GM12878 (cell line): ENCODE data around the gene TSPAN12. TPM values are rescaled to one million over a fixed set of nuclear protein-coding genes. Genes with fewer than 3 reads are reported as not detected.

Source experiments
- ATAC-seq: fragments of 200-7000 bp; cut with Tn5 transposase; 3 replicates; pipeline ENCODE4 v1.9.1; 2020; ENCODE audit warnings: mild to moderate bottlenecking, moderate library complexity
- BruUV-seq: library from RNA; stranded (reverse); fragments of 400-500 nt; replicated peaks from 2 replicates; lab custom pipeline; 2021; lab: Mats Ljungman, UMichigan
- CTCF ChIA-PET: fragments of 300-600 bp; sonication (Branson Sonifier 250); formaldehyde crosslinking; extraction: SDS; loops from one replicate; lab custom pipeline; 2021; ENCODE audit warnings: inconsistent platforms; lab: Yijun Ruan, JAX
- POLR2A ChIA-PET: fragments of 350-600 bp; formaldehyde crosslinking; extraction: SDS; loops from one replicate; lab custom pipeline; 2021; ENCODE audit warnings: inconsistent platforms; lab: Charles Lee
- RAD21 ChIA-PET: fragments of 300-600 bp; sonication (Branson Sonifier 250); formaldehyde crosslinking; loops from one replicate; lab custom pipeline; 2023; ENCODE audit warnings: antibody characterized with exemption; ENCODE audit not compliant: unreplicated experiment; lab: Charles Lee
- SMC1A ChIA-PET: fragments of 300-600 bp; sonication (Branson Sonifier 250); formaldehyde crosslinking; loops from one replicate; lab custom pipeline; 2023; ENCODE audit not compliant: unreplicated experiment, uncharacterized antibody; lab: Charles Lee
- DNase-seq: peaks from one replicate; pipeline ENCODE4 v3.0.0-alpha.2; 2011; ENCODE audit warnings: low read depth, low spot score
- FAIRE-seq: peaks from 3 replicates; lab custom pipeline; 2011; peaks lifted over from hg19 to GRCh38; lab: Jason Lieb, UNC
- H2AFZ ChIP-seq: 2 replicates; pipeline ENCODE4 v1.6.0; 2011; ENCODE audit warnings: low read depth, low read length, control low read depth; ENCODE audit not compliant: control insufficient read depth
- H3K27ac ChIP-seq: 2 replicates; pipeline ENCODE4 v1.5.1; 2011; ENCODE audit warnings: control low read depth; ENCODE audit not compliant: control insufficient read depth, insufficient read depth
- H3K27me3 ChIP-seq, 2 experiments: replicated peaks in 1 of 2; 2 replicates each; pipeline versions ENCODE4 v1.6.0 to v1.6.1; 2011; ENCODE audit warnings: low read length in 1 of 2; ENCODE audit not compliant: control insufficient read depth in 2 of 2, insufficient read depth in 2 of 2
- H3K36me3 ChIP-seq, 2 experiments: 2 replicates each; pipeline ENCODE4 v1.5.1; 2011; ENCODE audit warnings: low read length in 1 of 2; ENCODE audit not compliant: control insufficient read depth in 2 of 2, insufficient read depth in 2 of 2
- H3K4me1 ChIP-seq: 2 replicates; pipeline ENCODE4 v1.6.1; 2011; ENCODE audit warnings: mild to moderate bottlenecking, low read length, moderate library complexity, mixed read lengths; ENCODE audit not compliant: control insufficient read depth, insufficient read depth
- H3K4me2 ChIP-seq: 2 replicates; pipeline ENCODE4 v1.6.0; 2011; ENCODE audit warnings: control low read depth; ENCODE audit not compliant: control insufficient read depth, insufficient read depth
- H3K4me3 ChIP-seq: fragments of 200-600 bp; sonication (generic); 2 replicates; pipeline ENCODE4 v1.5.1; 2016
- H3K79me2 ChIP-seq: 2 replicates; pipeline ENCODE4 v1.6.0; 2011; ENCODE audit warnings: low read length; ENCODE audit not compliant: control insufficient read depth, insufficient read depth
- H3K9ac ChIP-seq: 2 replicates; pipeline ENCODE4 v1.8.0; 2011; ENCODE audit warnings: low read length, control low read depth, mixed read lengths; ENCODE audit not compliant: control insufficient read depth, insufficient read depth
- H3K9me3 ChIP-seq: replicated peaks from 3 replicates; pipeline ENCODE4 v1.5.1; 2011; ENCODE audit warnings: mild to moderate bottlenecking, low read length; ENCODE audit not compliant: control insufficient read depth, insufficient read depth
- H4K20me1 ChIP-seq: 2 replicates; pipeline ENCODE4 v1.6.0; 2011; ENCODE audit not compliant: control insufficient read depth, insufficient read depth
- BCL3 ChIP-seq: IDR thresholded peaks from 2 replicates; pipeline ENCODE4 v1.6.1; 2011; ENCODE audit warnings: borderline replicate concordance, low read depth, mild to moderate bottlenecking, moderate library complexity, low read length; ENCODE audit not compliant: insufficient read depth, poor library complexity, severe bottlenecking
- BRCA1 ChIP-seq: IDR thresholded peaks from 2 replicates; pipeline ENCODE4 v1.6.1; 2011; ENCODE audit warnings: low read depth, low read length, improper control_type of control experiment
- CBX5 ChIP-seq: sonication (generic); IDR thresholded peaks from 2 replicates; pipeline ENCODE4 v1.6.1; 2016; ENCODE audit warnings: low read depth, moderate library complexity, mild to moderate bottlenecking, inconsistent platforms
- CREB1 ChIP-seq: IDR thresholded peaks from 2 replicates; pipeline ENCODE4 v1.6.1; 2012; ENCODE audit warnings: low read depth, mild to moderate bottlenecking, inconsistent platforms
- EP300 ChIP-seq, 2 experiments: fragments of 150-350 bp in 1 of 2; IDR thresholded peaks; 2 replicates each; pipeline ENCODE4 v1.6.1; 2011 to 2012; ENCODE audit warnings: low read depth in 2 of 2, low read length in 2 of 2, borderline replicate concordance in 1 of 2, improper control_type of control experiment in 1 of 2, inconsistent platforms in 1 of 2; ENCODE audit not compliant: control insufficient read depth in 1 of 2
- ESRRA ChIP-seq: IDR thresholded peaks from 2 replicates; pipeline ENCODE4 v1.6.1; 2012; ENCODE audit warnings: mild to moderate bottlenecking, low read length, improper control_type of control experiment
- IKZF2 ChIP-seq, 2 experiments: fragments of 450-650 bp; IDR thresholded peaks; 2 replicates each; pipeline ENCODE4 v1.6.1; 2017; ENCODE audit warnings: mild to moderate bottlenecking in 2 of 2, moderate library complexity in 2 of 2
- NFIC ChIP-seq: IDR thresholded peaks from 2 replicates; pipeline ENCODE4 v1.6.1; 2012; ENCODE audit warnings: low read depth, mild to moderate bottlenecking, inconsistent platforms, low read length, moderate library complexity
- POLR2A ChIP-seq: IDR thresholded peaks from 2 replicates; pipeline ENCODE4 v1.6.1; 2011; ENCODE audit warnings: low read depth, mild to moderate bottlenecking, low read length
- RB1 ChIP-seq: fragments of 450-650 bp; formaldehyde crosslinking; IDR thresholded peaks from 2 replicates; pipeline ENCODE4 v1.6.1; 2017; ENCODE audit warnings: mild to moderate bottlenecking, borderline replicate concordance
- SIN3A ChIP-seq: IDR thresholded peaks from 2 replicates; pipeline ENCODE4 v1.6.1; 2012; ENCODE audit warnings: low read depth, low read length, improper control_type of control experiment
- SMC3 ChIP-seq: IDR thresholded peaks from 2 replicates; pipeline ENCODE4 v1.6.1; 2011; ENCODE audit warnings: low read length, improper control_type of control experiment, borderline replicate concordance
- USF2 ChIP-seq: IDR thresholded peaks from 2 replicates; pipeline ENCODE4 v1.6.1; 2011; ENCODE audit warnings: low read depth, low read length, improper control_type of control experiment, borderline replicate concordance
- WGBS: methylation state at CpG from one replicate; pipeline ENCODE4 v1.1.6; 2016; ENCODE audit warnings: low lambda C conversion rate; ENCODE audit not compliant: insufficient replicate concordance, insufficient coverage; ENCODE audit errors: missing lambda C conversion rate; 5-methylcytosine and 5-hydroxymethylcytosine counted together
- in situ Hi-C: fragments of 300-500 bp; cut with MboI; formaldehyde crosslinking; loops from 9 replicates; pipeline ENCODE4 v1.14.3; 2018; ENCODE audit warnings: mixed read lengths
- intact Hi-C: fragments of 100-400 bp; cut with micrococcal nuclease; formaldehyde crosslinking; loops from one replicate; pipeline ENCODE4 v1.14.2; 2022; ENCODE audit not compliant: unreplicated experiment
- polyA plus RNA-seq, 11 experiments: library from polyadenylated mRNA; depleted of rRNA in 4 of 11; unstranded in 6 of 11; stranded (reverse) in 5 of 11; fragments of >200 nt; fragmentation: Nextera tagmentation in 4 of 11; fragmentation: Illumina TruSeq in 1 of 11; extraction: Ambion mirVana in 4 of 11; extraction: Trizol in 1 of 11; gene quantifications; 1 replicate in 1 of 11; 2 replicates in 10 of 11; pipeline versions ENCODE4 v1.2.1 to v1.2.3, GENCODE V29; 2011 to 2016; ENCODE audit warnings: inconsistent platforms in 2 of 11, missing spikeins in 2 of 11, low read depth in 1 of 11
- total RNA-seq, 4 experiments: library from RNA; depleted of rRNA in 3 of 4; stranded (reverse); fragments of >200 nt in 3 of 4; fragmentation: Illumina TruSeq in 1 of 4; extraction: Trizol in 1 of 4; gene quantifications; 2 replicates each; pipeline versions ENCODE4 v1.2.1 to v1.2.3, GENCODE V29; 2013 to 2021

TSPAN12 gene
- total and polyA plus RNA-seq, 10 of the 15 experiments (the other 5 are each of a cell fraction or from before 2014, with no cell fraction given), result 0.67 to 110 (median 1.3) TPM

- ATAC-seq, result no peak
- H3K27me3 ChIP-seq, result no peaks in the 10 kb centered on the region
- in situ Hi-C loops (no loop called here), intact Hi-C loops (no loop called here)
- H3K9me3 ChIP-seq, result no peaks in the 10 kb centered on the region
- no peak overlapping the region for H2AFZ ChIP-seq
- TF ChIP-seq SMC3, result no peak
- no peak for TF ChIP-seq SIN3A
- no peak for TF ChIP-seq NFIC
- TF ChIP-seq USF2, result no peak
- no peak for TF ChIP-seq POLR2A
- no peak for TF ChIP-seq EP300 (IDR thresholded peaks at IDR 0.05; ENCODE audit: borderline replicate concordance in 1 of 2, control insufficient read depth in 1 of 2, low read depth in 2 of 2, low read length in 2 of 2)
- TF ChIP-seq BCL3, result no peak
- no peak for TF ChIP-seq ESRRA
- TF ChIP-seq CBX5, result no peak
- TF ChIP-seq CREB1, result no peak
- TF ChIP-seq RB1, result no peak
- TF ChIP-seq IKZF2 (IDR thresholded peaks at IDR 0.05), result no peak
- TF ChIP-seq BRCA1, result no peak
- TF ChIP-seq, all 136 proteins: peak for 0
- RAD21 ChIA-PET, result no interaction called here
- BruUV-seq, result no TSS peak
- Histone ChIP-seq H3K36me3 (no peaks in the 10 kb centered on the region), H3K27ac (no peak overlapping the region), H3K9ac (no peak overlapping the region), H3K4me1 (no peaks in the 10 kb centered on the region), H3K79me2 (no peaks in the 10 kb centered on the region), H4K20me1 (no peaks in the 10 kb centered on the region), H3K4me2 (no peak overlapping the region), H3K4me3 (no peak overlapping the region)
- POLR2A ChIA-PET, result interaction anchor here (0.7 kb wide), 1 partner anchor 14 kb away, joined by 3 read pairs; no protein-coding TSS in a partner anchor
- 14% methylated on average over 4 of the region's 4 CpGs for WGBS
- CTCF ChIA-PET, result interaction anchor here (0.8 to 1.6 kb wide), 8 partner anchors 21 to 490 kb away, joined by 3 read pairs; no protein-coding TSS in a partner anchor
- FAIRE-seq (no peak), DNase-seq (no peak)
- SMC1A ChIA-PET, result interaction anchor here (0.7 to 4.2 kb wide), 6 partner anchors 9 to 64 kb away, joined by 3 to 13 read pairs (median 4); no protein-coding TSS in a partner anchor
Observed at GRCh38 chr7:120877701-120878100, 19.8 kb upstream of the TSPAN12 start.
